GM12864 (cell line): ENCODE measurements around the gene PPP1R12B.
"Not testable (repeated sequence)": the region's sequence is repeated elsewhere in the genome, so short reads cannot be mapped to it uniquely, and the experiment has no call there.

ENCODE experiments used
- DNase-seq: peaks from one replicate; pipeline ENCODE4 v3.0.0-alpha.2; 2011; ENCODE audit warnings: low read depth
- H3K4me3 ChIP-seq: 2 replicates; pipeline ENCODE4 v1.5.1; 2011; ENCODE audit warnings: mild to moderate bottlenecking, low read depth, low read length, control low read depth
- TF ChIP-seq, protein P1 (sequence below): IDR thresholded peaks from 2 replicates; pipeline ENCODE4 v1.5.1; 2011; ENCODE audit warnings: low read depth, mild to moderate bottlenecking, moderate library complexity, low read length, control low read depth, inconsistent platforms; ENCODE audit errors: missing control alignments

The PPP1R12B gene

DNA sequence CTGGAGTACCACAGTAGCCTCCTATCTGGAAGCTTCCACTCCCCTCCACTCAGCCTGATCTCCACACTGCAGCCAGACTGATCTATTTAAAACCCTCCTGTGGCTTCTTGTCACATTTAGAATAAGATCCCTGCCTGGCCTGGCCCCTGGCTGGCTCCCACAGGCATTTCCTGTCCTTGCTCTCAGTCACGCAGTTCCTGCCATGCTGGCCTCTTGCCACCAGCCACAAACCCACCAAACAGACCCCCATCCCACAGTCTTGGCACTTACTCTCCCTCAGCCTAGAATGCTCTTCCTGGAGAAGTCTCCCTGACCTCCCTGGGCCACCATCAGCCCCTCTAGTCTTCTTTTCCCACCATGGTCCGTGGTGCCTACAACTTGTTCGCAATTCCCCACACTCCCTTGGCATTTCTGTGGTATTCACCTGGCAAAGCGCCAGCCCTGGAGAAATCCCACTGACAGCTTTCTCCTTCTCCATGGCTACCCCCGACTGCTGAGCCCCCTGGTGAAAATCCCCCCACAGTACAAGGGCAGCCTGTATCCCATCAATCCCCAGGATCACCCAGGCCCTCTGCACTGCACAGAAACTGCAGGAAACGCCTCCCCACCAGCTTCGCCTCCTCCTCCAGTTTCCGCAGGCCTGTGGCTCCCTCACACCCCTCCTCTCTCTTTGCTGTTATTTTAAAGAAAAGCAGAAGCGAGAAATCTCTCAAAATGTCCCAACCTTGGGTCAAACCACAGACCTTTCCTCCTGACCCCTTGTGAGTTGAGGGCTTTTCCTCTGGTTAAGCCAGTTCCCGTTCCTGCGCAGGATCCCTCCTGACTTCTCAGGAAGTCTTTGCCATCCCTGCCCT, 267.2 kb downstream of the PPP1R12B start:
- DNase-seq: peak; percentile 65
- TF ChIP-seq, protein P1, sequence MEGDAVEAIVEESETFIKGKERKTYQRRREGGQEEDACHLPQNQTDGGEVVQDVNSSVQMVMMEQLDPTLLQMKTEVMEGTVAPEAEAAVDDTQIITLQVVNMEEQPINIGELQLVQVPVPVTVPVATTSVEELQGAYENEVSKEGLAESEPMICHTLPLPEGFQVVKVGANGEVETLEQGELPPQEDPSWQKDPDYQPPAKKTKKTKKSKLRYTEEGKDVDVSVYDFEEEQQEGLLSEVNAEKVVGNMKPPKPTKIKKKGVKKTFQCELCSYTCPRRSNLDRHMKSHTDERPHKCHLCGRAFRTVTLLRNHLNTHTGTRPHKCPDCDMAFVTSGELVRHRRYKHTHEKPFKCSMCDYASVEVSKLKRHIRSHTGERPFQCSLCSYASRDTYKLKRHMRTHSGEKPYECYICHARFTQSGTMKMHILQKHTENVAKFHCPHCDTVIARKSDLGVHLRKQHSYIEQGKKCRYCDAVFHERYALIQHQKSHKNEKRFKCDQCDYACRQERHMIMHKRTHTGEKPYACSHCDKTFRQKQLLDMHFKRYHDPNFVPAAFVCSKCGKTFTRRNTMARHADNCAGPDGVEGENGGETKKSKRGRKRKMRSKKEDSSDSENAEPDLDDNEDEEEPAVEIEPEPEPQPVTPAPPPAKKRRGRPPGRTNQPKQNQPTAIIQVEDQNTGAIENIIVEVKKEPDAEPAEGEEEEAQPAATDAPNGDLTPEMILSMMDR: no peak
- H3K4me3 ChIP-seq: peak overlapping the region; percentile 18; the same call in 1 of the 2 replicates

DNA sequence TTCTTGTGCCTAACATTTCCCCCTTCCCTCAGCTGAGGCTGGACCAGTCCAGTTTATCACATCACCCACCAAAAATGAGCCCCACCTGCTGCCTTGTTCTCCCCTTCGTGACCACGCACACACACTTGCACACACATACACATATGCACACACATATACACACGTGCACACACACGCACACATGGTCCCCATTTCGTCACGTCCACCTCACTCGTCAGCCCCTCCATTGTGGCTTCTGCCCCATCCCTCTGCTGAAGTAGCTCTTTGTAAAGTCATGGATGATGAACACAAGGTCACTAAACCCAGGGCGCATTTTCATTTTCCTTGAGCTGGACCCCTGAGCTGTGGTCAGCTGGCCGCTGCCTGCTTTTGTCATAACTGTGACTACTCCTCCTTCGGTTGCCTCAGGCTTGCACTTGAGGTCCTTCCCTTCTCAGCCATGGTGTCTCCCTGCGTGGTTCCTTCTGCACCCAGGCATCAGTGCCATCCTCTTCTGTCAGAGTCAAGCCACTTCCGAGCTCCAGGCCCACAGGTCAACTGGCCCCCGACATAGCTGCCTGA, 267.9 kb downstream of the PPP1R12B start:
- TF ChIP-seq, protein P1: no peak
- DNase-seq: no peak
- H3K4me3 ChIP-seq: no peak overlapping the region

DNA sequence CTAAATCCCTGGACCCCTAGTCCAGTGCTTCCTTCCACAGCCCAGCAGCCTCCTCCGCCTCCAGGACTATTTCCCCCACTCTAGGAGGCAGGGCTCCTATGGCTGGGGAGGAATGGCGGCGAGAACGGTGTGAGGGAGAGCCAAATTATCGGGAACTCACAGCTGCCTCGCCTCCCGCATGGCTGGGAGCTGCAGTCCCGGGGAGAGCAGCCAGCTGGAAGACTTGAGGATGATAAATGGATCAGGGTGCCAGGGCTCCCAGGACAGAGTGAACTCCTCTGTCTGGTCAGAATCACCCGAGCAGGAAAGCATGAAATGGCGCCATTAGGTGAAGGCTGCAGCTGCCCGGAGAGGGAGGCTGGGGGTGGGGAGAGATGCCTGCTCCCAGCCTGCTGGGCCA, 270.5 kb downstream of the PPP1R12B start:
- DNase-seq, H3K4me3 ChIP-seq: not testable (repeated sequence)

DNA sequence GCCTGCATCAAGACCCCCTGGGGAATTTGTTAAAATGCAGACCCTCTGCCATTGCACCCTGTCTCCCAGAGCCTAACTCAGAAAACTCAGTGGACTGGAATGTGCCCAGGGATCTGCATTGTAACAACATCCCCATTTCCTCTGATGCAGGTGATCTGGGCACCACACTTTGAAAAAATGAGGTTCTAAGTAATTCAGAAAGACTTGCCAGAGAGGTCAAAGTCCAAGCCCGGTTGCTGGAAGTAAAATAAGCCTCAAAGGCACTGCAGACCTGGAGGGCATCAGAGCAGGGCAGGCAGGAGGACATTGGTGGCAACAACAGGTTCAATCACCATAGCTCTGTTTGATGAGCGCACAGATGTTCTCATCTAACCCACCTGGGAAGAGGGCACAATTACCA, 271.0 kb downstream of the PPP1R12B start:
- TF ChIP-seq, protein P1: no peak
- H3K4me3 ChIP-seq: no peak overlapping the region
- no peak for DNase-seq

DNA sequence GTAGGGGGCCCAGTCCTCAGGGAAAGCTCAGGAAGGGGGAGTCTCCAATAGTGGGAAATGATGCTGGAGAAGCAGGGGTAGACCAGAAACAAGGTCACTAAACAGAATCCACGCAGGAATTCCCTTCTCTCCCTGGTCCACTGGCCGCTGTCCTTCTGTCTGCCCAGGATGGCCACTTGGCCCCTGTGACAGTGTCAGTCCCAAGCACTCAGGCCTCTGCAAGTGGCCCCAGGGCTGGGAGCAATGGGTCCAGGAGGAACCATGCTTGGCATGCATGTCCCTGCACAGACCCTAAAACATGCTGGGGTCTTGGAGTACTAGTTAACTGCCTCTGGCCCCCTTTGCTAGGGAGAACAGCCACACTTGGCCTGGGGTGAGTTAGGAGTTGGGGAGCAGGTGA, 271.5 kb downstream of the PPP1R12B start:
- H3K4me3 ChIP-seq, DNase-seq: not testable (repeated sequence)

DNA sequence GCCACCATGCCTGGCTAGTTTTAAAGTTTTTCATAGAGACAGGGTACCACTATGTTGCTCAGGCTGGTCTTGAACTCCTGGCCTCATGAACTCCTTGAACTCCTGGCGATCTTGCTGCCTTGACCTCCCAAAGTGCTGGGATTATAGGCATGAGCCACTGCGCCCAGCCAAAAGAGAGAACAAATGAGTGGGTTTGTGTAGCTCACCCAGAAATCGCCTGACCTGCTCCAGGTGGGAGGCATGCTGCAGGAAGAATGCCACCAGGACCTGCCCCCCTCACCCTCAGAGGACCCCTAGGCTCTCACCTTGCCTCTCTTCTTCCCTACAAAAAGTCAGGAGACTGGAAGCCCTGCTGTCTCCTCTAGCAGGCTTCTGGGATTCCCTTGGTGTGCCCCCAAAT, 272.9 kb downstream of the PPP1R12B start:
- no peak overlapping the region for H3K4me3 ChIP-seq
- no peak for DNase-seq
- TF ChIP-seq, protein P1: no peak

DNA sequence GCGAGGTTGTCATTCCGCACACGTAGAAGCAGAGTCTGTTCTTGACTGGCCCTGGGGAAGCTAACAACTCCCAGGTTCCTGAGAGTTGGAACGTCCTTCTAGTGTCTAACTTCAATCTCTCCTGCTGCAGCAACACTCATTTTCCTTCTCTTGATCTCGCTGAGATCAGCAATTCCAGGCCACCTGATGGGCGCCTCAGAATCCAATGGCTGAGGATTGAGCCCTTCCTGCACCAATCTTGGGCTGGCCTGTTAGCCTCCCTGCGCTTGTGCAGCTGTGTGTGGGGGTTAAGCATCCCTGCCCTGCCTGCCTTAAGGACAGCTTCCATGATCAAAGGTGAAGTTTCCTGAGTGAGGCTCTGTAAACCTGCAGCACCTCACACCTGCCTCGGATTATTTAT, 273.9 kb downstream of the PPP1R12B start:
- TF ChIP-seq, protein P1: no peak
- DNase-seq: no peak
- no peak overlapping the region for H3K4me3 ChIP-seq

DNA sequence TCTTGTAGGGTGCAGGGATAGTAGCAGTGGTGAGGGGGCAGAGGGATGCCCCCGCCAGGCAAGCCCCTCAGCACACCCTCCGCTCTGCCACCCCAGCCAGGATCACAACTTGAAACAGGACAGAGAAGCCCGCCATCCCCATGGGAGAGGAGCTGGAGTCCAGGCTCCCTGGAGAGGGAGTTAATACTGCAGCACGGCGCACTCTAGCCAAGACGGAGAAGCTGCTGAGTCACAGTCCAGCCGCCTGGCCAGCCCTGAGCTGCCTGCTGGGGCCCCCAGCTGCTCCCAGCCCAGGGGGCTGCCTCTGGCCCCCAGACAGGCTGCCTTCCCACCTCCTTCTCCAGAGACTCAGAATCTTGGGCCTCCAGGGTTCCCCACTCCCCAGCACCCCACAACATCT, 274.6 kb downstream of the PPP1R12B start:
- no peak for DNase-seq
- H3K4me3 ChIP-seq: no peak overlapping the region
- TF ChIP-seq, protein P1: no peak

DNA sequence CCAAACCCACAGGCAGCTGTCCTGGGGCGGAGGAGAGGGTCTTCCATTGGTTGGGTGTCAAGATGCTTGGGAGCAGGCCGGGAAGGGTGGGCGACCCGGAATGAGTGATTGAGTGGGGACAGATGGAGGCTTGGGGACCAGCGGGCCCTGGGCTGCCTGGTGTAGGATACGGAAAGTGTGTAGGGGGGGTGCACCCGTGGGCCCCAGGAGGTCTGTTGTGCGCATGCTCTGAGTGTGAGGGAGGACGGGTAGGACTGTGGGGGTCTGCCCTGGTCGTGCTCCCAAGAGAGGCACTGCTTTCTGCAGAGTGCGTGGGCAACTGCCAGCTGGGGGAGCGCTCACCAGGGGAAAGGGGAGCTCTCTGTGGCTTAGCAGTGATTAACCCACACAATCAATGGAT, 275.0 kb downstream of the PPP1R12B start:
- not testable (repeated sequence) for H3K4me3 ChIP-seq, DNase-seq
